Liver (tissue), 3 donors: Measurements from ENCODE around the gene ASMTL.

Source experiments
- ATF3 ChIP-seq: IDR thresholded peaks from 2 replicates; pipeline ENCODE4 v1.6.1; 2016; ENCODE audit warnings: antibody characterized with exemption
- CTCF ChIP-seq: fragments of 150-350 bp; IDR thresholded peaks from 2 replicates; pipeline ENCODE4 v1.5.1; 2017; ENCODE audit warnings: improper control_type of control experiment, low read depth, low read length; ENCODE audit not compliant: missing input control
- SP1 ChIP-seq: IDR thresholded peaks from 2 replicates; pipeline ENCODE4 v1.6.1; 2018; ENCODE audit warnings: antibody characterized with exemption, mild to moderate bottlenecking
- donor health status: healthy.
- donor health status: healthy.

- TF ChIP-seq SP1: no peak
- no peak for TF ChIP-seq ATF3
- no peak for TF ChIP-seq CTCF
Measured at GRCh38 chrX:1435241-1435895, 17.3 kb downstream of the ASMTL start.
